Globus pallidus (tissue), 1 donor: ENCODE results near the gene EHD4.

Source experiments
- DNase-seq: peaks from one replicate; pipeline ENCODE4 v3.0.0-alpha.2; 2015; ENCODE audit warnings: low spot score

Gene EHD4

GRCh38 chr15:41860049-41860828 is 112.1 kb downstream of the EHD4 start:
- DNase-seq: no peak

GRCh38 chr15:41858756-41859155 is 113.6 kb downstream of the EHD4 start:
- no peak for DNase-seq

- DNase-seq: no peak
These were observed 115.0 kb downstream of the EHD4 start for GRCh38 chr15:41857316-41857715.

- DNase-seq: no peak
These were observed 115.6 kb downstream of the EHD4 start for GRCh38 chr15:41856716-41857115.

- DNase-seq: no peak
These were observed 116.1 kb downstream of the EHD4 start for GRCh38 chr15:41856262-41856661.

- no peak for DNase-seq
These were observed 116.9 kb downstream of the EHD4 start for GRCh38 chr15:41855261-41855961.

GRCh38 chr15:41854443-41854842 is 117.9 kb downstream of the EHD4 start:
- DNase-seq: no peak

- no peak for DNase-seq
These were observed 118.5 kb downstream of the EHD4 start for GRCh38 chr15:41853831-41854230.

GRCh38 chr15:41852736-41853590 is 119.4 kb downstream of the EHD4 start:
- no peak for DNase-seq

- no peak for DNase-seq
These were observed 120.5 kb downstream of the EHD4 start for GRCh38 chr15:41851755-41852370.

- no peak for DNase-seq
These were observed 121.2 kb downstream of the EHD4 start for GRCh38 chr15:41851167-41851523.

- DNase-seq: no peak
These were observed 121.7 kb downstream of the EHD4 start for GRCh38 chr15:41850482-41851166.

GRCh38 chr15:41849861-41850260 is 122.5 kb downstream of the EHD4 start:
- DNase-seq: no peak

GRCh38 chr15:41849204-41849603 is 123.2 kb downstream of the EHD4 start:
- no peak for DNase-seq

- no peak for DNase-seq
These were observed 123.7 kb downstream of the EHD4 start for GRCh38 chr15:41848631-41849030.

- no peak for DNase-seq
These were observed 124.4 kb downstream of the EHD4 start for GRCh38 chr15:41847981-41848380.

- DNase-seq: no peak
These were observed 125.2 kb downstream of the EHD4 start for GRCh38 chr15:41847206-41847605.
